OCI-LY1 (cell line): Measurements from ENCODE around the gene PCBP3.

Experiments
- CTCF ChIP-seq: fragments of 200-600 bp; sonication (generic), shearing (Covaris generic); IDR thresholded peaks from 2 replicates; pipeline ENCODE4 v1.5.1; 2017; ENCODE audit warnings: mild to moderate bottlenecking, antibody characterized with exemption, low read length, moderate library complexity, mixed read lengths
- EZH2 ChIP-seq: fragments of 200-600 bp; sonication (generic), shearing (Covaris generic); IDR thresholded peaks from 2 replicates; pipeline ENCODE4 v1.8.0; 2017; ENCODE audit warnings: borderline replicate concordance, mixed run types, mild to moderate bottlenecking, antibody characterized with exemption, low read length, moderate library complexity, mixed read lengths

GRCh38 chr21:45914321-45914845 is 270.9 kb downstream of the PCBP3 start:
- TF ChIP-seq CTCF (no peak), EZH2 (no peak)
